Nephron progenitor cell (in vitro differentiated cells): Measurements from ENCODE around the gene MYLK.

Experiments
- DNase-seq: peaks from one replicate; pipeline ENCODE4 v3.0.0; 2021
- H3K27ac Mint-ChIP-seq: 2 replicates; pipeline ENCODE4 v1.8.0; 2021; ENCODE audit warnings: mild to moderate bottlenecking, moderate library complexity, mixed read lengths
- H3K27me3 Mint-ChIP-seq: 2 replicates; pipeline ENCODE4 v1.8.0; 2021; ENCODE audit warnings: mild to moderate bottlenecking, low read depth, mixed read lengths; ENCODE audit not compliant: poor library complexity
- H3K36me3 Mint-ChIP-seq: 2 replicates; pipeline ENCODE4 v1.8.0; 2021; ENCODE audit warnings: low read depth, mixed read lengths
- H3K4me1 Mint-ChIP-seq: 2 replicates; pipeline ENCODE4 v1.8.0; 2021; ENCODE audit warnings: mixed read lengths
- H3K4me3 Mint-ChIP-seq: 2 replicates; pipeline ENCODE4 v1.8.0; 2021; ENCODE audit warnings: mild to moderate bottlenecking, moderate library complexity, mixed read lengths
- H3K9me3 Mint-ChIP-seq: 2 replicates; pipeline ENCODE4 v1.8.0; 2021; ENCODE audit warnings: mild to moderate bottlenecking, moderate library complexity, mixed read lengths
- TF ChIP-seq, protein P1 (sequence below): fragments of 200-600 bp; sonication (generic); IDR thresholded peaks from 2 replicates; pipeline ENCODE4 v1.5.0; 2021; ENCODE audit warnings: antibody characterized with exemption

The MYLK gene

DNA sequence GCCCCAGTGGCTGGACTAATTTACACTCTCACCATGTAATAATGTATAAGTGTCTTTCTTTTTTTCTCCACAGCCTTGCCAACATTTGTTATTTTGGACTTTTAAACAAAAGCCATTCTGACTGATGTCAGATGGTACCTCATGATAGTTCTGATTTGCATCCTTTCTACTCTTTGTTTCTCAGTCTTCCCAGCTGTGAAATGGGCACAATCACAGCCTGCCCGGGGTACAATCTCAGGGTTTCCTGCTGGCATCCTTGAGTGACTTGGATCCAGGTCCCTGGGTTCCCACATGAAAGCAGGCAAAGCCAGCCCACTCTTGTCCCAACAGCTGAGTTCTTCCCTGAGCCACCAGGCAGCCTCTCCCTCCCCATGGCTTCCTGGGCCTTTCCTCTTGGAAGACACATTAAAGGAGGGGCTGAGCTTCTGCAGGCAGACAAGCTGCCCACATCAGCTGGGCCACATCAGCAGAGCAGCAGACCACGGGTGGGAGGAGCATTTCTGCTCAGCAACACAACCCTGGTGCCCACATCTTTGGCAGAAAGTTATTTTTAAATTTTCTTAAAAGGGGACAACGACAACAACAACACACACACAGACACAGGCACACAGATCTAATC is 82.0 kb downstream of the MYLK start:
- H3K27me3 Mint-ChIP-seq: peaks cover 6% of the 10 kb centered on the region
- H3K4me3 Mint-ChIP-seq: no peak overlapping the region
- no peaks in the 10 kb centered on the region for H3K9me3 Mint-ChIP-seq
- DNase-seq: no peak
- peaks cover 45% of the 10 kb centered on the region for H3K4me1 Mint-ChIP-seq
- H3K36me3 Mint-ChIP-seq: no peaks in the 10 kb centered on the region
- no peak overlapping the region for H3K27ac Mint-ChIP-seq
- TF ChIP-seq, protein P1, sequence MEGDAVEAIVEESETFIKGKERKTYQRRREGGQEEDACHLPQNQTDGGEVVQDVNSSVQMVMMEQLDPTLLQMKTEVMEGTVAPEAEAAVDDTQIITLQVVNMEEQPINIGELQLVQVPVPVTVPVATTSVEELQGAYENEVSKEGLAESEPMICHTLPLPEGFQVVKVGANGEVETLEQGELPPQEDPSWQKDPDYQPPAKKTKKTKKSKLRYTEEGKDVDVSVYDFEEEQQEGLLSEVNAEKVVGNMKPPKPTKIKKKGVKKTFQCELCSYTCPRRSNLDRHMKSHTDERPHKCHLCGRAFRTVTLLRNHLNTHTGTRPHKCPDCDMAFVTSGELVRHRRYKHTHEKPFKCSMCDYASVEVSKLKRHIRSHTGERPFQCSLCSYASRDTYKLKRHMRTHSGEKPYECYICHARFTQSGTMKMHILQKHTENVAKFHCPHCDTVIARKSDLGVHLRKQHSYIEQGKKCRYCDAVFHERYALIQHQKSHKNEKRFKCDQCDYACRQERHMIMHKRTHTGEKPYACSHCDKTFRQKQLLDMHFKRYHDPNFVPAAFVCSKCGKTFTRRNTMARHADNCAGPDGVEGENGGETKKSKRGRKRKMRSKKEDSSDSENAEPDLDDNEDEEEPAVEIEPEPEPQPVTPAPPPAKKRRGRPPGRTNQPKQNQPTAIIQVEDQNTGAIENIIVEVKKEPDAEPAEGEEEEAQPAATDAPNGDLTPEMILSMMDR: no peak

DNA sequence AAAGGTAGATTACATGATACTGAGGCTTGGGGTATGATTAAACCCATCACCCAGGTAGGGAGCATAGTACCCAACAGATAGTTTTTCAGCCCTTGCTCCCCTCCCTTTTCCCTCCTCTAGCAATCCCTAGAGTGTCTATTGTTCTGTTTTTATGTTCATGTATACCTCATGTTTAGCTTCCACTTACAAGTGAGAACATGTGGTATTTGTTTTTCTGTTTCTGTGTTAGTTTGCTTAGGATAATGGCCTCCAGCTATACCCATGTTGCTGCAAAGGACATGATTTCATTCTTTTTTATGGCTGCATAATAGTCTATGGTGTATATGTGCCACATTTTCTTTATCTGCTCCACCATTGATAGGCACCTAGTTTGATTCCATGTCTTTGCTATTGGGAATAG is 82.7 kb downstream of the MYLK start:
- H3K9me3 Mint-ChIP-seq: no peaks in the 10 kb centered on the region
- no peak overlapping the region for H3K4me3 Mint-ChIP-seq
- H3K27me3 Mint-ChIP-seq: peaks cover 6% of the 10 kb centered on the region
- no peaks in the 10 kb centered on the region for H3K36me3 Mint-ChIP-seq
- peaks cover 45% of the 10 kb centered on the region for H3K4me1 Mint-ChIP-seq
- DNase-seq: no peak
- H3K27ac Mint-ChIP-seq: no peak overlapping the region
- TF ChIP-seq, protein P1: no peak

DNA sequence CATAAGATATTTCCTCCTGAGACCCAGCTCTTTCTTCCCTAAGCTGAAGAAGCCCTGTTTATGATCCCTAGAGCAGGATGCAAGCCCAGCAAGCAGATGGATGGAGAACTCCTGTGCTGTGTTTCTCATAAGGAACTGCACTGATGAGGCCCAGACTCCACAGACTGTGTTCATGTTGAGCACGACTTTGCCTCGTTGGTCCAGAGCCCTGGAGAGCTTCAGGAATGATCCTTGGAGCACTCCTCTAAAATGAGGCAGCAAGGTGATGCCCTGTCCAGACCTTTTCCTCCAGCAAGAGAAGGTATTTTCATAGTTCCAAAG is 83.8 kb downstream of the MYLK start:
- no peak overlapping the region for H3K4me3 Mint-ChIP-seq
- no peaks in the 10 kb centered on the region for H3K9me3 Mint-ChIP-seq
- H3K36me3 Mint-ChIP-seq: no peaks in the 10 kb centered on the region
- DNase-seq: no peak
- H3K27me3 Mint-ChIP-seq: peaks cover 6% of the 10 kb centered on the region
- TF ChIP-seq, protein P1: no peak
- peaks cover 42% of the 10 kb centered on the region for H3K4me1 Mint-ChIP-seq
- no peak overlapping the region for H3K27ac Mint-ChIP-seq

DNA sequence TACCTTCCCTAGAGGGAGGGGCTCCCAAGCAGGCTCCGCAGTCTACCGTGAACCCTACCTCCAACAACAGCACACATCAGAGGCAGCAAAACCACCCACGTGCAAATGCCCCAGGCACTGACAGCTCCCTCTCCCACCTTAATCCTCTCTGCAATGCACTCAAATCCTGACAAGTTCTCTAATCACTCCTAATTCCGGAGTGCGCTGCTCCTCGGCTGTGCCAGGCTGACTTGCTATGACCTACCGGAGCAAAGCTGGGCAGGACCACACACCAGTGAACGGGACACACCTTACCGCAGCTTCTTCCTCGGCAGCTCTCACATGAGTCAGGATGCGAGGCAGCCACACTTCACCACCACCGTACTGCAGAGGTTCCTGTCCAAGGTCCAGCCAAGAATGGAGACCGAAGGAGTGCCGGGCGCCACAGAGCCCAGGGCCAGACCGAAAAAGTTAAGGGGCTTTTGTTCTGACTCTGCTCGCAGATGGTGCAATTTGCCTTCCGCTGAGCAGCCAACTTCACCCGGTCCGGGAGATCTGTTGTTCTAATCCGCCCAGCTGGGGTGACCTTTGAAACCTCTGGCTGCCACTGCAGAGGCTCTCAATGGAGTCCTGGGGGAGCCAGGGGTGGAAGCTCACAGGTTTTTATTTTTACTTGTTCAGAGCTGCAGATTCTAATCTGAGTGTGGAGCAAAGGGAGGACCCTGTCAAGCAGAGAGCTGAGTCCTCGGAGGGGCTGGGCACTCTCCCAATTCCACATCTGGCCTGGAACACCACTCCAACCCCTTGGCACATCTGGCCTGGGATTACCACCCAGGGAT is 84.4 kb downstream of the MYLK start:
- peaks cover 36% of the 10 kb centered on the region for H3K4me1 Mint-ChIP-seq
- TF ChIP-seq, protein P1: no peak
- peak; percentile 16 for DNase-seq
- no peaks in the 10 kb centered on the region for H3K9me3 Mint-ChIP-seq
- peak overlapping the region; percentile 30 for H3K27ac Mint-ChIP-seq
- no peaks in the 10 kb centered on the region for H3K36me3 Mint-ChIP-seq
- H3K4me3 Mint-ChIP-seq: no peak overlapping the region
- peaks cover 6% of the 10 kb centered on the region for H3K27me3 Mint-ChIP-seq

GRCh38 chr3:123798550-123798949 is 85.6 kb downstream of the MYLK start:
- no peaks in the 10 kb centered on the region for H3K36me3 Mint-ChIP-seq
- H3K27me3 Mint-ChIP-seq: peaks cover 7% of the 10 kb centered on the region
- no peak overlapping the region for H3K4me3 Mint-ChIP-seq
- H3K4me1 Mint-ChIP-seq: peaks cover 31% of the 10 kb centered on the region
- peak overlapping the region; percentile 53 for H3K27ac Mint-ChIP-seq
- DNase-seq: no peak
- TF ChIP-seq, protein P1: no peak
- no peaks in the 10 kb centered on the region for H3K9me3 Mint-ChIP-seq
